Measurements from ENCODE around the gene DGKB.

The DGKB gene

DNA sequence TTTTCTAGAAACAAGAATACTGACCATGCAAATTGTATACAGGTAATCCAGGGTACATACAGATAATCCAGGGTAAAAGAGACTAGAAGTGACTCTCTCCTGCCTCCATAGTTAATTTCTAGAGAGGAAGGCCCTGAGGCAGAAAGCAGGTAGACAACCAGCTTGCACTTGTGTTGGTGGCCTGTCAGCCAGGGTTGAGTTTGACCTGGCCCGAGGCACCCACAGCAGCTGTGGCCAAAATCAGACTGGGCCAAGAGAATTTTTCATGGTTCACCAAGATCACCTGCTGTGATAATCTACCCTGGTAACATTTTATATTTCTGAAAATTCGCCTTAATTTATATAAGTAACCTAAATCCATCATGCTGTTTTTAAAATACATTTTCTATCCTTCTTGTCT lies 526.6 kb downstream of the DGKB start:
- ATAC-seq, result no peak

DNA sequence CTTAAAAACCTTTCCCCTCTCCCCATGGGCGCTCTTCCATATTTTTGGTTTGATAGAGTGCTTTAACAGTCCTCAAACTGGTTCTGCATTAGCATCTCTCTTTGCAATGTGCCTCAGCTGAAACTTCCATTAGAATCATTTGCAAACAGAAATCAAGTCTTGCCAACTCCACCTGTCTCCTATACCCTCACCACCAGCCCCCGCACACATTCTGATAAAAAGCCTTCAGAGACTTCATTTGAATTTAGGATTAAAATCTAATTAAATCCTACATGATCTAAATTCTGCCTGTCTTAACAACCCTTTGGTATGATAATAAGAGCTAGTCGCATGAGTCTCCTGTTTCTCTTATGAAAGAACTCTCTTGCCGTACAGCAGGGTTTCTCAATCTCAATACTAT lies 528.2 kb downstream of the DGKB start:
- ATAC-seq, result no peak
- no peak for TF ChIP-seq ZNF70 (CRISPR knock-in tag; IDR thresholded peaks at IDR 0.05)
- TF ChIP-seq OSR1 (CRISPR knock-in tag; IDR thresholded peaks at IDR 0.05), result no peak
- no peak for TF ChIP-seq ZNF565 (CRISPR knock-in tag; conservative IDR thresholded peaks at IDR 0.05; ENCODE audit: low read depth)
- no peak for TF ChIP-seq ARNTL (CRISPR knock-in tag; IDR thresholded peaks at IDR 0.05; ENCODE audit: borderline replicate concordance, low read depth)
- TF ChIP-seq TOX (CRISPR knock-in tag; IDR thresholded peaks at IDR 0.05; ENCODE audit: borderline replicate concordance), result no peak
- TF ChIP-seq, protein P1, sequence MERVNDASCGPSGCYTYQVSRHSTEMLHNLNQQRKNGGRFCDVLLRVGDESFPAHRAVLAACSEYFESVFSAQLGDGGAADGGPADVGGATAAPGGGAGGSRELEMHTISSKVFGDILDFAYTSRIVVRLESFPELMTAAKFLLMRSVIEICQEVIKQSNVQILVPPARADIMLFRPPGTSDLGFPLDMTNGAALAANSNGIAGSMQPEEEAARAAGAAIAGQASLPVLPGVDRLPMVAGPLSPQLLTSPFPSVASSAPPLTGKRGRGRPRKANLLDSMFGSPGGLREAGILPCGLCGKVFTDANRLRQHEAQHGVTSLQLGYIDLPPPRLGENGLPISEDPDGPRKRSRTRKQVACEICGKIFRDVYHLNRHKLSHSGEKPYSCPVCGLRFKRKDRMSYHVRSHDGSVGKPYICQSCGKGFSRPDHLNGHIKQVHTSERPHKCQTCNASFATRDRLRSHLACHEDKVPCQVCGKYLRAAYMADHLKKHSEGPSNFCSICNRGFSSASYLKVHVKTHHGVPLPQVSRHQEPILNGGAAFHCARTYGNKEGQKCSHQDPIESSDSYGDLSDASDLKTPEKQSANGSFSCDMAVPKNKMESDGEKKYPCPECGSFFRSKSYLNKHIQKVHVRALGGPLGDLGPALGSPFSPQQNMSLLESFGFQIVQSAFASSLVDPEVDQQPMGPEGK (CRISPR knock-in tag; IDR thresholded peaks at IDR 0.05; ENCODE audit: borderline replicate concordance), result no peak
- TF ChIP-seq BACH2 (CRISPR knock-in tag; IDR thresholded peaks at IDR 0.05; ENCODE audit: borderline replicate concordance), result no peak
- TF ChIP-seq, protein P2, sequence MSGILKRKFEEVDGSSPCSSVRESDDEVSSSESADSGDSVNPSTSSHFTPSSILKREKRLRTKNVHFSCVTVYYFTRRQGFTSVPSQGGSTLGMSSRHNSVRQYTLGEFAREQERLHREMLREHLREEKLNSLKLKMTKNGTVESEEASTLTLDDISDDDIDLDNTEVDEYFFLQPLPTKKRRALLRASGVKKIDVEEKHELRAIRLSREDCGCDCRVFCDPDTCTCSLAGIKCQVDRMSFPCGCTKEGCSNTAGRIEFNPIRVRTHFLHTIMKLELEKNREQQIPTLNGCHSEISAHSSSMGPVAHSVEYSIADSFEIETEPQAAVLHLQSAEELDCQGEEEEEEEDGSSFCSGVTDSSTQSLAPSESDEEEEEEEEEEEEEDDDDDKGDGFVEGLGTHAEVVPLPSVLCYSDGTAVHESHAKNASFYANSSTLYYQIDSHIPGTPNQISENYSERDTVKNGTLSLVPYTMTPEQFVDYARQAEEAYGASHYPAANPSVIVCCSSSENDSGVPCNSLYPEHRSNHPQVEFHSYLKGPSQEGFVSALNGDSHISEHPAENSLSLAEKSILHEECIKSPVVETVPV (CRISPR knock-in tag; IDR thresholded peaks at IDR 0.05), result no peak
- TF ChIP-seq, protein P3, sequence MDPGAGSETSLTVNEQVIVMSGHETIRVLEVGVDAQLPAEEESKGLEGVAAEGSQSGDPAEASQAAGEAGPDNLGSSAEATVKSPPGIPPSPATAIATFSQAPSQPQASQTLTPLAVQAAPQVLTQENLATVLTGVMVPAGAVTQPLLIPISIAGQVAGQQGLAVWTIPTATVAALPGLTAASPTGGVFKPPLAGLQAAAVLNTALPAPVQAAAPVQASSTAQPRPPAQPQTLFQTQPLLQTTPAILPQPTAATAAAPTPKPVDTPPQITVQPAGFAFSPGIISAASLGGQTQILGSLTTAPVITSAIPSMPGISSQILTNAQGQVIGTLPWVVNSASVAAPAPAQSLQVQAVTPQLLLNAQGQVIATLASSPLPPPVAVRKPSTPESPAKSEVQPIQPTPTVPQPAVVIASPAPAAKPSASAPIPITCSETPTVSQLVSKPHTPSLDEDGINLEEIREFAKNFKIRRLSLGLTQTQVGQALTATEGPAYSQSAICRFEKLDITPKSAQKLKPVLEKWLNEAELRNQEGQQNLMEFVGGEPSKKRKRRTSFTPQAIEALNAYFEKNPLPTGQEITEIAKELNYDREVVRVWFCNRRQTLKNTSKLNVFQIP (CRISPR knock-in tag; IDR thresholded peaks at IDR 0.05; ENCODE audit: borderline replicate concordance, low read depth), result no peak
- TF ChIP-seq GLIS3 (CRISPR knock-in tag; IDR thresholded peaks at IDR 0.05), result no peak
- TF ChIP-seq ISL1 (CRISPR knock-in tag; IDR thresholded peaks at IDR 0.05), result no peak
- TF ChIP-seq, protein P4, sequence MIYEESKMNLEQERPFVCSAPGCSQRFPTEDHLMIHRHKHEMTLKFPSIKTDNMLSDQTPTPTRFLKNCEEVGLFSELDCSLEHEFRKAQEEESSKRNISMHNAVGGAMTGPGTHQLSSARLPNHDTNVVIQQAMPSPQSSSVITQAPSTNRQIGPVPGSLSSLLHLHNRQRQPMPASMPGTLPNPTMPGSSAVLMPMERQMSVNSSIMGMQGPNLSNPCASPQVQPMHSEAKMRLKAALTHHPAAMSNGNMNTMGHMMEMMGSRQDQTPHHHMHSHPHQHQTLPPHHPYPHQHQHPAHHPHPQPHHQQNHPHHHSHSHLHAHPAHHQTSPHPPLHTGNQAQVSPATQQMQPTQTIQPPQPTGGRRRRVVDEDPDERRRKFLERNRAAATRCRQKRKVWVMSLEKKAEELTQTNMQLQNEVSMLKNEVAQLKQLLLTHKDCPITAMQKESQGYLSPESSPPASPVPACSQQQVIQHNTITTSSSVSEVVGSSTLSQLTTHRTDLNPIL (CRISPR knock-in tag; IDR thresholded peaks at IDR 0.05; ENCODE audit: low read depth), result no peak

More for the DNA sequence above, 526.6 kb downstream of the DGKB start:
- TF ChIP-seq GLIS3 (CRISPR knock-in tag; IDR thresholded peaks at IDR 0.05) (no peak), TOX (CRISPR knock-in tag; IDR thresholded peaks at IDR 0.05; ENCODE audit: borderline replicate concordance) (no peak), ZNF70 (CRISPR knock-in tag; IDR thresholded peaks at IDR 0.05) (no peak), CSDC2 (CRISPR knock-in tag; IDR thresholded peaks at IDR 0.05) (no peak), PPARA (CRISPR knock-in tag; IDR thresholded peaks at IDR 0.05; ENCODE audit: borderline replicate concordance) (no peak)

DNA sequence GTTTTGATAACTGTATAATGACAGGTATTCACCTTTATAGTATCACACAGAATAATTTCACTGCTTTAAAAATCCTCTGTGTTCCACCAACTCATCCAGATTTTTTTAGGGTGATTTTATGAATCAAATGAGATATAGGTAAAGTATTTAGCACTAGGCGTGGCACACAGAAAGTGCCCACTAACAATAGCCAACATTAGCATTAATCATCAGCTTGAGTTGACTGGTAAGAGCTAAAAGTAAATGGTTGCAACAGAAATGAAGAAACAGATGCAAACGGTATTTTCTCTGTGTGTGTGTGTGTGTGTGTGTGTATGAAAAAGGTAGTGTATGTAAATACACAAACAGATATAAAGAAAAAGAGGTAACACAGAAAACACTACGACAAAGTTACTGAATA lies 534.3 kb downstream of the DGKB start:
- TF ChIP-seq SNAI2 (CRISPR knock-in tag; IDR thresholded peaks at IDR 0.05) (no peak), TCF4 (CRISPR knock-in tag; IDR thresholded peaks at IDR 0.05; ENCODE audit: borderline replicate concordance) (no peak), ZNF8 (CRISPR knock-in tag; IDR thresholded peaks at IDR 0.05) (no peak), RARB (CRISPR knock-in tag; IDR thresholded peaks at IDR 0.05) (no peak), CSDC2 (CRISPR knock-in tag; IDR thresholded peaks at IDR 0.05) (no peak), ISL1 (CRISPR knock-in tag; IDR thresholded peaks at IDR 0.05) (no peak), GLIS3 (CRISPR knock-in tag; IDR thresholded peaks at IDR 0.05) (no peak), ESRRG (CRISPR knock-in tag; IDR thresholded peaks at IDR 0.05) (no peak), ZFP30 (CRISPR knock-in tag; IDR thresholded peaks at IDR 0.05) (no peak), ZC3H10 (CRISPR knock-in tag; IDR thresholded peaks at IDR 0.05) (no peak)
- TF ChIP-seq, protein P4 (CRISPR knock-in tag; IDR thresholded peaks at IDR 0.05; ENCODE audit: low read depth), result no peak
- TF ChIP-seq, protein P1 (CRISPR knock-in tag; IDR thresholded peaks at IDR 0.05; ENCODE audit: borderline replicate concordance), result no peak
- TF ChIP-seq, protein P3 (CRISPR knock-in tag; IDR thresholded peaks at IDR 0.05; ENCODE audit: borderline replicate concordance, low read depth), result no peak
- ATAC-seq, result no peak

All from SK-N-SH treated with all-trans-retinoic acid at 6 μM for 48 hours (cell line).